Measurements from ENCODE around the gene EXOC7.

Gene EXOC7

GRCh38 chr17:76036497-76037261 is 66.9 kb downstream of the EXOC7 start:
- DNase-seq, result no peak

GRCh38 chr17:76034428-76035350 is 68.9 kb downstream of the EXOC7 start:
- DNase-seq, result no peak

GRCh38 chr17:76033139-76033538 is 70.4 kb downstream of the EXOC7 start:
- no peak for DNase-seq

- DNase-seq, result no peak
These were observed 70.8 kb downstream of the EXOC7 start for GRCh38 chr17:76032780-76033108.

GRCh38 chr17:76032073-76032779 is 71.4 kb downstream of the EXOC7 start:
- DNase-seq, result no peak
